NT2/D1 (cell line): ENCODE results near the gene HLA-DPB1.

Experiments
- DNase-seq: peaks from one replicate; pipeline ENCODE4 v3.0.0-alpha.2; 2011; ENCODE audit warnings: low read depth, low spot score
- H3K27me3 ChIP-seq: 2 replicates; pipeline ENCODE4 v1.6.0; 2011; ENCODE audit warnings: mild to moderate bottlenecking; ENCODE audit not compliant: insufficient read length, insufficient read depth
- H3K36me3 ChIP-seq: 2 replicates; pipeline ENCODE4 v1.6.1; 2011; ENCODE audit warnings: mild to moderate bottlenecking, low read length, mixed read lengths; ENCODE audit not compliant: insufficient read depth, insufficient read length
- H3K4me1 ChIP-seq: 2 replicates; pipeline ENCODE4 v1.5.1; 2011; ENCODE audit not compliant: insufficient read depth, insufficient read length
- H3K4me3 ChIP-seq: 2 replicates; pipeline ENCODE4 v1.5.1; 2011; ENCODE audit warnings: low read depth; ENCODE audit not compliant: insufficient read length
- H3K9ac ChIP-seq: 2 replicates; pipeline ENCODE4 v1.6.0; 2011; ENCODE audit warnings: low read depth; ENCODE audit not compliant: insufficient read length
- H3K9me3 ChIP-seq: 2 replicates; pipeline ENCODE4 v1.5.1; 2011; ENCODE audit warnings: mild to moderate bottlenecking, low read length; ENCODE audit not compliant: insufficient read depth
- SUZ12 ChIP-seq: IDR thresholded peaks from 2 replicates; pipeline ENCODE4 v1.6.1; 2011; ENCODE audit not compliant: insufficient read length, insufficient read depth; ENCODE audit errors: extremely low read depth
- YY1 ChIP-seq: IDR thresholded peaks from 2 replicates; pipeline ENCODE4 v1.6.1; 2011; ENCODE audit not compliant: insufficient read length, insufficient read depth
- ZNF274 ChIP-seq: IDR thresholded peaks from 2 replicates; pipeline ENCODE4 v1.6.1; 2011; ENCODE audit warnings: mild to moderate bottlenecking, low read depth, low read length

HLA-DPB1 gene

DNA sequence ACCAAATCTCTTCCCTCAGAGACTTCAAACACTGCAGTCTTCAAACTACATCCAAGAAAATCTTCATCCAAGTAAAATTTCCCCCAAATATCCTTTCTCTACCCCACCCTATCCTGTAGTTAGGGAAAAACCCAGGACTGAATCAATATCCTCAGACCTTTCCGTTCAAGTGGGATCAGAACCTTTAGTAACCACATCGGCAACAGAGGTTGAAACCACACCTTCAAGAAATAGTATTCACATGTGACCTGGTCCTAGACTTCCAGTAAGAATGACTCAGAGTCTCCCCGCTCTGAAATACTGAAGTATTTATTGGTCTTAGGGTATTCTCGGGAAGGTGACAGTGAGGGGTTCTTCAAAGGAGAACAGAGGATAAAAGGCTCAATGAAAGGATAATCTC lies 11.1 kb upstream of the HLA-DPB1 start:
- Histone ChIP-seq H3K4me3 (no peak overlapping the region), H3K36me3 (no peaks in the 10 kb centered on the region), H3K9ac (no peak overlapping the region), H3K4me1 (no peaks in the 10 kb centered on the region), H3K9me3 (peaks cover 4% of the 10 kb centered on the region), H3K27me3 (no peaks in the 10 kb centered on the region)
- DNase-seq = no peak
- TF ChIP-seq ZNF274 (no peak), YY1 (no peak), SUZ12 (no peak)

DNA sequence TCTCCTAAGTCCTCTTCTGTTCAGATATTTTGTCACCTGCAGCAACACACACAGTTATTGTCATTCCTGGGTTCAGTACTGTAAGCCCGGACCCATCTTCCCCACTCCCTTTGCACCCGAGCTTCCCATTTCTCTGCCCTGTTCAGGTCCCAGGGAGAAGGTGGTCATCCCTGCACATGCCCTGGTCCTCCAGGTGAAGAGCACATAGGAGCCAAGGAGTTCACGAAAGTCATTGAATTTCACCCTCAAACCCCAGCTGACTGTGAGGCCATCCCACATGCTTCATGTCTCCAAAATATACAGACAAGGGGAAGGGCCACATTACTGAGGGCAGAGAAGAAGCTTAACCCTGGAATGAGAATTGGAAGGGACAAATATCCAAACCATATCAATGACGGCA lies 10.5 kb upstream of the HLA-DPB1 start:
- Histone ChIP-seq H3K36me3 (no peaks in the 10 kb centered on the region), H3K9me3 (peaks cover 4% of the 10 kb centered on the region), H3K4me1 (no peaks in the 10 kb centered on the region), H3K4me3 (no peak overlapping the region), H3K9ac (no peak overlapping the region), H3K27me3 (no peaks in the 10 kb centered on the region)
- no peak for DNase-seq
- TF ChIP-seq SUZ12 = no peak
- no peak for TF ChIP-seq ZNF274
- TF ChIP-seq YY1 = no peak

- no peak overlapping the region for H3K9ac ChIP-seq
- H3K4me3 ChIP-seq = no peak overlapping the region
- no peak for DNase-seq
- no peaks in the 10 kb centered on the region for H3K4me1 ChIP-seq
- no peaks in the 10 kb centered on the region; the same call in 1 of the 2 replicates for H3K9me3 ChIP-seq
- no peaks in the 10 kb centered on the region for H3K27me3 ChIP-seq
- no peaks in the 10 kb centered on the region for H3K36me3 ChIP-seq
- TF ChIP-seq YY1 (no peak), SUZ12 (no peak), ZNF274 (no peak)
Measured at GRCh38 chr6:33066917-33067521, 8.8 kb upstream of the HLA-DPB1 start.

DNA sequence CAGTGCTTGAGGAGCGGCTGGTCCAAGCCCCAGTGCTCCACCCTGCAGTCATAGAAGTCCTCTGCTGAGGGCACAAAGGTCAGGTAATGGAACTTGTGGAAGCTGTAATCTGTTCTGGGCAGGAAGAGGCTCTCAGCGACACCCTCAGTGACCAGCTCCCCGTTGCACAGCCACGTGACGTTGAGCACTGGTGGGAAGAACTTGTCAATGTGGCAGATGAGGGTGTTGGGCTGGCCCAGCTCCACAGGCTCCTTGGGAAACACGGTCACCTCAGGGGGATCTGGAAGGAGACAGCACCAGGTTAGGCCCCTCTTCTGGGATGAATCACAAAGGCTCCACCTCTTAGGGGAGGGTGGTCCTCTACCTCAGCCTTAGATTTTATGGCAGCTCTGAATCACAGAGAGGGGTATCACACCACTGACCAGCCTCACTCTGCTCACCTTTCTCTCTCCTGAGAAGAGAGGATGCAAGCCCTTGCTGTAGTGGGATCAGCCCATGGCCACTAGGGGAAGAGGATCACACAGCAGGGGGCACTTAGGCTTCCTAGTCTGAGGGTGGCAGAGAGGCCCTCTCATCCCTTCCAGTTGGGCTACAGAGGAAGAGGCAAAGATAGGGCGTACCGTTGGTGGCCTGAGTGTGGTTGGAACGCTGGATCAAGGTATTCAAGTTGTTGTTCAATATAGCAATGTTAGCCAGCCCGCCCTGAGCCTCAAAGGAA lies 6.6 kb upstream of the HLA-DPB1 start:
- no peak for DNase-seq
- Histone ChIP-seq H3K36me3 (no peaks in the 10 kb centered on the region), H3K4me3 (no peak overlapping the region), H3K27me3 (no peaks in the 10 kb centered on the region), H3K4me1 (no peaks in the 10 kb centered on the region), H3K9me3 (no peaks in the 10 kb centered on the region), H3K9ac (no peak overlapping the region)
- TF ChIP-seq YY1 (no peak), ZNF274 (no peak), SUZ12 (no peak)

- no peaks in the 10 kb centered on the region for H3K27me3 ChIP-seq
- no peak overlapping the region for H3K4me3 ChIP-seq
- H3K9ac ChIP-seq = no peak overlapping the region
- no peak for TF ChIP-seq YY1
- TF ChIP-seq ZNF274 = no peak
- no peak for TF ChIP-seq SUZ12
- no peaks in the 10 kb centered on the region for H3K36me3 ChIP-seq
- no peaks in the 10 kb centered on the region for H3K9me3 ChIP-seq
- DNase-seq = no peak
- H3K4me1 ChIP-seq = no peaks in the 10 kb centered on the region
Measured at GRCh38 chr6:33070909-33071308, 4.9 kb upstream of the HLA-DPB1 start.

DNA sequence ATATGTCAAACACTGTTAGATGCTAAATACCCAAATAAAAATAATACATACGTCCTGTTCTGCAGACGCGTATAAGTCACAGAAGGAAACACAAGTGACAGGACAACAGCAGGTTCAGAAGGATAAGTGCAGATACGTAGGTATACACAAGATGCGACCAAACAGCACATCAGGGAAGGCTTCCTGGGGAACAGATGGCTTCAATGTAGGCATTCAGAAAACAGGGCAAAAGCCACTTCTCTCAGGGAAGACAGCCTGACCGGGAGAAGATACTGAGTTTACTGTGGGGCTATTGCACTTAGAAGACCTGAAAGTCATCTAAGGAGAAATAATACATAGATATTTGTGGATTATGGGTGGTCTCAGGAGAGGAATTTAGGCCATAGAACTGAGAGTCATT lies 4.2 kb upstream of the HLA-DPB1 start:
- Histone ChIP-seq H3K9me3 (no peaks in the 10 kb centered on the region), H3K27me3 (no peaks in the 10 kb centered on the region), H3K4me1 (peaks cover 4% of the 10 kb centered on the region), H3K4me3 (no peak overlapping the region), H3K36me3 (no peaks in the 10 kb centered on the region), H3K9ac (no peak overlapping the region)
- TF ChIP-seq YY1 = no peak
- TF ChIP-seq ZNF274 = no peak
- no peak for TF ChIP-seq SUZ12
- no peak for DNase-seq

GRCh38 chr6:33072508-33073100 lies 3.2 kb upstream of the HLA-DPB1 start:
- Histone ChIP-seq H3K4me1 (peaks cover 4% of the 10 kb centered on the region), H3K9ac (no peak overlapping the region)

More at GRCh38 chr6:33072508-33073100, 3.2 kb upstream of the HLA-DPB1 start:
- TF ChIP-seq SUZ12 (no peak), ZNF274 (no peak), YY1 (no peak)
- no peak overlapping the region for H3K4me3 ChIP-seq
- no peaks in the 10 kb centered on the region for H3K9me3 ChIP-seq
- DNase-seq = no peak
- no peaks in the 10 kb centered on the region for H3K36me3 ChIP-seq
- H3K27me3 ChIP-seq = no peaks in the 10 kb centered on the region
